OCI-LY1 (cell line): ENCODE results near the gene RARRES2.

Experiments
- CTCF ChIP-seq: fragments of 200-600 bp; sonication (generic), shearing (Covaris generic); IDR thresholded peaks from 2 replicates; pipeline ENCODE4 v1.5.1; 2017; ENCODE audit warnings: mild to moderate bottlenecking, antibody characterized with exemption, low read length, moderate library complexity, mixed read lengths
- EZH2 ChIP-seq: fragments of 200-600 bp; sonication (generic), shearing (Covaris generic); IDR thresholded peaks from 2 replicates; pipeline ENCODE4 v1.8.0; 2017; ENCODE audit warnings: borderline replicate concordance, mixed run types, mild to moderate bottlenecking, antibody characterized with exemption, low read length, moderate library complexity, mixed read lengths

GRCh38 chr7:150339409-150339809 lies 2.0 kb downstream of the RARRES2 start:
- TF ChIP-seq EZH2: no peak
- no peak for TF ChIP-seq CTCF
